Activated B cell treated with CpG ODN at 0.5 μM for 24 hours (primary cell): ENCODE results near the gene LARGE1. TPM values are rescaled to one million over a fixed set of nuclear protein-coding genes. Genes with fewer than 3 reads are reported as not detected.

Experiments used
- ATAC-seq: fragments of 200-7000 bp; cut with Tn5 transposase; one replicate; pipeline ENCODE4 v1.10.0; 2021; ENCODE audit warnings: low read depth, mild to moderate bottlenecking, moderate library complexity
- CTCF ChIA-PET: fragments of 350-600 bp; sonication (Branson Sonifier 250); formaldehyde crosslinking; loops from one replicate; lab custom pipeline; 2021; ENCODE audit warnings: antibody characterized with exemption; lab: Charles Lee
- POLR2A ChIA-PET: fragments of 350-600 bp; sonication (Branson Sonifier 250); formaldehyde crosslinking; loops from one replicate; lab custom pipeline; 2021; ENCODE audit warnings: antibody characterized with exemption; lab: Charles Lee
- DNase-seq: peaks from one replicate; pipeline ENCODE4 v3.0.0; 2022
- H3K27ac Mint-ChIP-seq: one replicate; pipeline ENCODE4 v1.8.0; 2020; ENCODE audit warnings: mixed read lengths
- H3K27me3 Mint-ChIP-seq: one replicate; pipeline ENCODE4 v1.8.0; 2021; ENCODE audit warnings: mixed read lengths
- H3K36me3 Mint-ChIP-seq: one replicate; pipeline ENCODE4 v1.8.0; 2021; ENCODE audit warnings: low read depth, mixed read lengths
- H3K4me1 Mint-ChIP-seq: one replicate; pipeline ENCODE4 v1.8.0; 2021; ENCODE audit warnings: mixed read lengths
- H3K4me3 Mint-ChIP-seq: one replicate; pipeline ENCODE4 v1.8.0; 2020; ENCODE audit warnings: mild to moderate bottlenecking, mixed read lengths
- H3K9me3 Mint-ChIP-seq: one replicate; pipeline ENCODE4 v1.8.0; 2020; ENCODE audit warnings: mixed read lengths
- intact Hi-C: fragments of 100-400 bp; cut with micrococcal nuclease; formaldehyde crosslinking; loops from one replicate; pipeline ENCODE4 v1.15.1; 2024
- total RNA-seq: library from RNA; stranded (reverse); gene quantifications from 2 replicates; pipeline ENCODE4 v1.2.3, GENCODE V29; 2022
- TF ChIP-seq, protein P1 (sequence below): fragments of 200-600 bp; IDR thresholded peaks from one replicate; pipeline ENCODE4 v1.8.0; 2022; ENCODE audit warnings: antibody characterized with exemption, mild to moderate bottlenecking

Gene LARGE1
- total RNA-seq, 1 donor from 2014 or later, result 22.2 TPM

DNA sequence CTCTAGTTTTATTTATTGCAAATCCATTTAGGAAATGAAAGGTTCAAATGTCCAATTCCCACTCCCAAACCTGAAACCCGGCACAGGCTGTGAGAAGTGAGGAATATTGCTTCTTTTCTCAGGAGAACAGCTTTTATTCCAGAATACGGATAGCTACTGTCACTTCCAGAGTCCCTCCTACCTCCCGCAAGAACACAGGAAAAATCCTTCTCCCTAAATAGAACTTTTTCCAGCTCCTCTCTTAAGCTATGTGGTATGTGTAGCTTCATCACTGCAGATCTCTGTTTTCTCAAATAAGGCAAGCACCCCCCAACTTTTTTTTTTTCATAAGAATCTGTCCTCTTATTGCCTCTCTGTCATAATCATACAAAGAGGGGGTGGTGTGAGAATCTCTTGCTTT lies 126.8 kb downstream of the LARGE1 start:
- H3K27me3 Mint-ChIP-seq, result no peaks in the 10 kb centered on the region
- no peak overlapping the region for H3K4me3 Mint-ChIP-seq
- ChIA-PET POLR2A (no interaction called here), CTCF (no interaction called here)
- ATAC-seq (no peak), DNase-seq (no peak)
- H3K36me3 Mint-ChIP-seq, result peaks cover 18% of the 10 kb centered on the region
- intact Hi-C loops, result no loop called here
- no peak overlapping the region for H3K27ac Mint-ChIP-seq
- TF ChIP-seq, protein P1, sequence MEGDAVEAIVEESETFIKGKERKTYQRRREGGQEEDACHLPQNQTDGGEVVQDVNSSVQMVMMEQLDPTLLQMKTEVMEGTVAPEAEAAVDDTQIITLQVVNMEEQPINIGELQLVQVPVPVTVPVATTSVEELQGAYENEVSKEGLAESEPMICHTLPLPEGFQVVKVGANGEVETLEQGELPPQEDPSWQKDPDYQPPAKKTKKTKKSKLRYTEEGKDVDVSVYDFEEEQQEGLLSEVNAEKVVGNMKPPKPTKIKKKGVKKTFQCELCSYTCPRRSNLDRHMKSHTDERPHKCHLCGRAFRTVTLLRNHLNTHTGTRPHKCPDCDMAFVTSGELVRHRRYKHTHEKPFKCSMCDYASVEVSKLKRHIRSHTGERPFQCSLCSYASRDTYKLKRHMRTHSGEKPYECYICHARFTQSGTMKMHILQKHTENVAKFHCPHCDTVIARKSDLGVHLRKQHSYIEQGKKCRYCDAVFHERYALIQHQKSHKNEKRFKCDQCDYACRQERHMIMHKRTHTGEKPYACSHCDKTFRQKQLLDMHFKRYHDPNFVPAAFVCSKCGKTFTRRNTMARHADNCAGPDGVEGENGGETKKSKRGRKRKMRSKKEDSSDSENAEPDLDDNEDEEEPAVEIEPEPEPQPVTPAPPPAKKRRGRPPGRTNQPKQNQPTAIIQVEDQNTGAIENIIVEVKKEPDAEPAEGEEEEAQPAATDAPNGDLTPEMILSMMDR, result no peak
- H3K9me3 Mint-ChIP-seq, result peaks cover 21% of the 10 kb centered on the region
- peaks cover 32% of the 10 kb centered on the region for H3K4me1 Mint-ChIP-seq

DNA sequence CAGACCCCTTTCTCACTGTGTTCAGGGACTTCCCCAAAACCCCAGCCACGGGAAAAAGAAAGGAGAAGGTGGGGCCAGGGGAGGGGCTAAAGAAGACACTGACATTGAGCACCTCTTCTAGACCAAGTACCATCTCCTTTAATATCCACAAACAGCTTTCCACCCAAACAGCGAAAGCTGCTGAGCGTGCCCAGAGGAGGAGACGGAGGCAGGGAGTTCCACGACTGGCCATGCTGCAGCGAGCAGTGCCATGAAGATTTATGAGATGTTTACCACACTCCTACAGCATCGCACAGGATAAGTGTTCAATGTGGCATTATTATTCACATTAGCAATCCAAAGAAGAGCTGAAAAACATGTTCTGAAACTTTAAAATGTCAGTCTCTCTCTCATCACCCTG lies 127.4 kb downstream of the LARGE1 start:
- H3K27me3 Mint-ChIP-seq, result no peaks in the 10 kb centered on the region
- POLR2A ChIA-PET, result no interaction called here
- no peak for ATAC-seq
- H3K27ac Mint-ChIP-seq, result no peak overlapping the region
- H3K4me3 Mint-ChIP-seq, result no peak overlapping the region
- no peak for DNase-seq
- intact Hi-C loops, result no loop called here
- H3K9me3 Mint-ChIP-seq, result peaks cover 27% of the 10 kb centered on the region
- H3K4me1 Mint-ChIP-seq, result peaks cover 38% of the 10 kb centered on the region
- TF ChIP-seq, protein P1, result no peak
- CTCF ChIA-PET, result no interaction called here
- H3K36me3 Mint-ChIP-seq, result peaks cover 22% of the 10 kb centered on the region

DNA sequence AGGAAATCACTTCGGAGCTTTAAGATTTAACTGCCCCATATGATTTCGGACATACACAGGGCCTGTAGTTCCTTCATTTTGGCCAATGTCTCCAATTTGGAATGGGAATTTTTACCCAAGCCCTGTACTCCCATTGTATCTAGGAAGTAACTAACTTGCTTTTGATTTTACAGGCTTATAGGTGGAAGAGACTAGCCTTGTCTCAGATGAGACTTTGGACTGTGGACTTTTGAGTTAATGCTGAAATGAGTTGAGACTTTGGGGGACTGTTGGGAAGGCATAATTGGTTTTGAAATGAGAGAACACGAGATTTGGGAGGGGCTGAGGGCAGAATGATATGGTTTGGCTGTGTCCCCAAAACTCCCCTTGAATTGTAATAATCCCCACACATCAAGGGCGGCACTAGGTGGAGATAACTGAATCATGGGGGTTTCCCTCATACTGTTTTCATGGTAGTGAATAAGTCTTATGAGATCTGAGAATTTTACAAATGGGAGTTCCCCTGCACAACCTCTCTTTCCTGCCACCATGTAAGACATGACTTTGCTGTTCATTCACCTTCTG lies 130.5 kb downstream of the LARGE1 start:
- H3K4me3 Mint-ChIP-seq, result no peak overlapping the region
- DNase-seq (no peak), ATAC-seq (peak; percentile 79)
- peaks cover 24% of the 10 kb centered on the region for H3K9me3 Mint-ChIP-seq
- intact Hi-C loops, result loop anchor here (5.0 kb wide), 1 partner anchor 63 kb away; no protein-coding TSS in a partner anchor
- H3K4me1 Mint-ChIP-seq, result peaks cover 48% of the 10 kb centered on the region
- no peaks in the 10 kb centered on the region for H3K27me3 Mint-ChIP-seq
- ChIA-PET POLR2A (no interaction called here), CTCF (no interaction called here)
- peaks cover 22% of the 10 kb centered on the region for H3K36me3 Mint-ChIP-seq
- TF ChIP-seq, protein P1, result no peak
- peak overlapping the region; percentile 59 for H3K27ac Mint-ChIP-seq

DNA sequence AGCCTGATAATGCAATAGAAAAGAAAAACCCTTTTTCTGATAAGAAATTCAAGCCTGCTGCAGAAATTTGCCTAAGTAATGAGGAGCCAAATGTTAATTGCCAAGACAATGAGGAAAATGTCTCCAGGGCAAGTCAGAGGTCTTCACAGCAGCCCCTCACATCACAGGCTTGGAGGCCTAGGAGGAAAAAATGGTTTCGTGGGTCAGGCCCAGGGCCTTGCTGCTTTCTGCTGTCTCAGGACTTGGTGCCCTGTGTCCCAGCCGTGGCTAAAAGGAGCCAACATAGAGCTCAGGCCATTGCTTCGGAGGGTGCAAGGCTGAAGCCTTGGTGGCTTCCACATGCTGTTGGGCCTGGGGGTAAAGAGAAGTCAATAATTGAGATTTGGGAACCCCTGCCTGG lies 131.3 kb downstream of the LARGE1 start:
- no peak overlapping the region for H3K27ac Mint-ChIP-seq
- H3K36me3 Mint-ChIP-seq, result peaks cover 22% of the 10 kb centered on the region
- no peak for DNase-seq

More for the DNA sequence above, 131.3 kb downstream of the LARGE1 start:
- Mint-ChIP-seq H3K4me1 (peaks cover 43% of the 10 kb centered on the region), H3K27me3 (no peaks in the 10 kb centered on the region), H3K4me3 (no peak overlapping the region), H3K9me3 (peaks cover 24% of the 10 kb centered on the region)
- ChIA-PET POLR2A (no interaction called here), CTCF (no interaction called here)
- ATAC-seq, result no peak
- TF ChIP-seq, protein P1, result no peak
- intact Hi-C loops, result loop anchor here (5.0 kb wide), 1 partner anchor 63 kb away; no protein-coding TSS in a partner anchor
